Activated CD4-positive, alpha-beta T cell treated with anti-CD3 and anti-CD28 coated beads, Interleukin-10, Interleukin-2, amounts not matched to agents 100 ng/mL and 50 ng/mL, durations not matched to agents 16 hours and 8 hours (primary cell): ENCODE data around the gene UBASH3A.

Experiments used
- DNase-seq: peaks from one replicate; pipeline ENCODE4 v3.0.0-alpha.2; 2020

Gene UBASH3A

DNA sequence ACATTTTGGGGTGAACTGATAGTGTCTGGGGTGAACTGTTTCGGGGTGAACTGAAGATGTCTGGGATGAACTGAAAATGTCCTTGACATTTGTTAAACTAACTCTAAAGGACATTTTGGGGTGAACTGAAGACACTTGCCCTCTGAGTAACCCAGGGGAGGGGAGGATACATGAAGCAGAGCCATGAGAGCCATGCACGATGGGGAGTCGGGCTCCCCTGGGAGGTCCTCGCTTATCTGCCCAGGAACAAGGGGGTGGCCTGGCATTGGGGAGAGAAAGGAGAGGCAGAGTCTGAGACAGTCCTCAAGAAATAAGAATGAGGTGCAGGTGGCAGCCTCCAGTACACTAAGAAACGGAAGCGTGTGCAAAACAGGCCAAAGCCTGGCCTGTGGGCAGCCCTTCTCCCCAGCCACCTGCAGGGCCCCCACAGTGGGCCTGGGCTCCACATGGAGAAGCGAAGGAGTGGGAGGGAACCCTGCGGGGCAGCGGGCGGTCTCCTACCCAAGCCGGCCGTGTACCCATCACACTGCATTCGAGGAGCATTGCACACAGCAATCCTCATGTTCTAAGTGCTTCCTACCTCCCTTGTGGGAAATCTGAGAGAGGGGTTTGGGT lies 68.1 kb downstream of the UBASH3A start:
- no peak for DNase-seq

DNA sequence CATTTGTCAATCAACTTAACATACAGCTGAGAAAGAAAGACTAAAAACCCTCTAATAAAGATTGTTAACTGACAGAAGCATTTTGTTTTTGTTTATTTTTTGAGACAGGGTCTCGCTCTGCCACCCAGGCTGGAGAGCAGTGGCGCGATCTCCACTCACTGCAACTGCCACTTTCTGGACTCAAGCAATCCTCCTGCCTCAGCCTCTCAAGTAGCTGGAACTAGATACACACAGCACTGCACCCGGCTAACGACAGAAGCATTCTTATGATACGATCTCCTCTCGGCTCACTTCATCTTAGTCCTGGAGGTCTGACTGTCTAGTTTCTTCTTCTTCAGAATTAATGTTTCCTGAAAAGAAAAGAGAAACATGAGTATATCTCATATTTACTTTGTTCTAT lies 68.8 kb downstream of the UBASH3A start:
- DNase-seq, result no peak

GRCh38 chr21:42473498-42474042 lies 69.9 kb downstream of the UBASH3A start:
- DNase-seq, result no peak

- DNase-seq, result no peak
Measured at GRCh38 chr21:42474043-42474831, 70.5 kb downstream of the UBASH3A start.

- DNase-seq, result no peak
Measured at GRCh38 chr21:42475036-42475435, 71.3 kb downstream of the UBASH3A start.

DNA sequence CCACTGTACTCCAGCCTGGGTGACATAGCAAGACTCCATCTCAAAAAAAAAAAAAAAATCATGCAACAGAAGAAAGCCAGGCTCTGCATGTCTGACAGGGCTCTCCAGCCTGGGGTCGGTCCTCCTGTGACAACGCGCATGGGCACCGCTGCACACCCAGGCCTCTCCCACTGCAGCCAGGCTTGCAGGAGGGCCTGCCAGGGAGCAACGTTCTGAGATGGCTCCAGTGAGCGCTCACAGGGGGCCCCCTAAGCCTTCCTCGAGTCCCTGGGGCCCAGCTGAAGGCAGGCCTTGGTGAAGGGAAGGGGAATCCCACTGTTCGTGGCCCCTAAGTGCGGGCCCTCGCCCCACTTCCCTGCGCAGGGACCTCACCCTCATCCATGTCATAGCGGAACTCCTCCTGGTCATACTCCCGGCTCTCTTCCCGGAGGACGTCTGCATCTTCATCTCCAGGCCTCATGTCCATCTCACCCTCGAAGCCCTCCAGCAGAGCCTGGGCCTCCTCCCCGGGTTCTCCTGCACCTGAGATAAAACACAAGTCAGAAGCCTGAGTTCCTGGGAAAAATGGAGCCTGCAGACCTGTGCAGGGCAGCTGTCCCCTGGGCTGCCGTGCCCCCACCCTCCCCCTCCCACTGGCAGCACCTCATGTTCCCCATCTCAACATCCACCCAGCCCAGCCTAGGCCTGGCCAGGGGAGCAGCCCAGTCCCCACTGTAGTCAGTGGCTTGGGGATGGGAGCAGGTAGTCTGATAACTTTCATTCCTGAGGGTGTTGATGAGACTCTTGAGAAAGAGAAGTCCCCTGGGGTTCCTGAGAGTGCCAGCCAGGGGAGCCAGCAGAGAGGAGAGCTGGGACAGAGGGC lies 72.1 kb downstream of the UBASH3A start:
- no peak for DNase-seq

GRCh38 chr21:42476388-42477331 lies 73.0 kb downstream of the UBASH3A start:
- DNase-seq, result no peak

GRCh38 chr21:42478504-42478903 lies 74.8 kb downstream of the UBASH3A start:
- no peak for DNase-seq

- no peak for DNase-seq
Measured at GRCh38 chr21:42479582-42479981, 75.9 kb downstream of the UBASH3A start.

GRCh38 chr21:42480736-42481135 lies 77.0 kb downstream of the UBASH3A start:
- DNase-seq, result no peak

- DNase-seq, result no peak
Measured at GRCh38 chr21:42481169-42481568, 77.5 kb downstream of the UBASH3A start.

GRCh38 chr21:42484966-42485365 lies 81.3 kb downstream of the UBASH3A start:
- no peak for DNase-seq

- DNase-seq, result no peak
Measured at GRCh38 chr21:42486072-42486471, 82.4 kb downstream of the UBASH3A start.

GRCh38 chr21:42486531-42486930 lies 82.8 kb downstream of the UBASH3A start:
- no peak for DNase-seq

- DNase-seq, result no peak
Measured at GRCh38 chr21:42489006-42489563, 85.4 kb downstream of the UBASH3A start.

GRCh38 chr21:42489991-42490390 lies 86.3 kb downstream of the UBASH3A start:
- DNase-seq, result no peak

- no peak for DNase-seq
Measured at GRCh38 chr21:42490720-42491119, 87.0 kb downstream of the UBASH3A start.

GRCh38 chr21:42491328-42491727 lies 87.6 kb downstream of the UBASH3A start:
- no peak for DNase-seq

DNA sequence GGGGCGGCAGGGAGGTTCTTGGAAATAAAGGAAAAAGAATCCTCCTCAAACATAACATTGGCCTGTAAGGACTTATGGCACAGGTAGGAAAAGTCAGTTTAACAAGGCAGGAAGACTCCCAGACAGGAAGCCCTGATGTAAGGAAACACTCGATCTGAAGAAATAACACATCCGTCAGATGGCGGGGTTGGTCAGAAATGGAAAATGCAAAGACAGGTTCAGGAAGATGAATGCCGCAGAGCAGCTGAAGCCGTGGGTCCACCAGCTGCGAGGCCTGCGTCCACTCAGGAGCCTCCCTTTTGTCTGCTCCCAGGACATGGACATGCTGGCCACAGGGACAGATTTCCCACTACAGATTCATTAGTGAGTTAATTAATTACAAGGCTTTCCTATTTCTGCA lies 88.5 kb downstream of the UBASH3A start:
- DNase-seq, result no peak

DNA sequence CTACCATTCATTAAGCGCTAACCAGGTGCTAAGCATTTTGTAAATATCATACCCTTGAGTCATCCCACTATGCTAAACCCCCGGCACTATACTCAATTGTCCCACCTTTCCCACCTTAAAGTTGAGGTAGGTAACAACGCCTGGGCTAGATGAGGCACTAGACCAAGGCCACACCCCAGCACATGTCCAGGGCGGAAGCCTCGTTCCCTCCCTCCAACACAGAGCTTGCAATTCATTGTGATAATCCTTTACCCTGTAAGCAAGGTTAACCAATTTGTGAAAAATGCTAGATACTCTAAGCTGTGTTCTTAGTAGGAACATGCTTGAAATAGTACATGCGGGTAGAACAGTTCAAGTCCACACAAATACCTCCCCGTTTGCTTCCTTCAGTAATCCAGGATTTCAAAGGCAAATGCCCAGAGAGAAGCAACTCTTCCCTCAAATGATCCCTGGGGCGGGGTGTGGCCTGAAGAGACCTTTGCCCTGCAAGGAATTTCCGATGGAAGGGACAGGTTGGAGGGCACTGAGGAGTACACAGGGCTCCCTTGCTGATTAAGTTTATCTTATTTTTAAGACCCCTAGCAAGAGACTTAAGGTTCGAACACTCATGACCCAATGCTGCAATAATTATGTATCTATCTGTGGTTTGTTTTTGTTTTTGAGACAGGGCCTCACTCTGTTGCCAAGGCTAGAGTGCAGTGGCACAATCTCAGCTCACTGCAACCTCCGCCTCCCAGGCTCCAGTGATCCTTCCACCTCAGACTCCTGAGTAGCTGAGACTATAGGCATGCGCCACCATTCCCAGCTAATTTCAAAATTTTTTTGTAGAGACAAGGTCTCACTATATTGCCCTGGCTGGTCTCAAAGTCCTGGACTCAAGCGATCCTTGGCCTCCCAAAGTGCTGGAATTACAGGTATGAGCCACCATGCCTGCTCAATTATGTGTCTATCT lies 89.7 kb downstream of the UBASH3A start:
- no peak for DNase-seq

- no peak for DNase-seq
Measured at GRCh38 chr21:42495027-42495426, 91.3 kb downstream of the UBASH3A start.
